ENCODE measurements around the gene ZFAND6.
A peak's percentile ranks its signal among the peaks of the same experiment; 100 is the strongest.
"Not testable (repeated sequence)": the region's sequence is repeated elsewhere in the genome, so short reads cannot be mapped to it uniquely, and the experiment has no call there.

Gene ZFAND6

GRCh38 chr15:80058851-80059785 is at the start of gene ZFAND6:
ZFAND6 (plus strand) TSS chr15:80059676; CDS start chr15:80120345, 60,669 bp downstream.
- DNase-seq: peak; percentile 94

- no peak for DNase-seq
These were observed 49.3 kb upstream of the ZFAND6 start for GRCh38 chr15:80010131-80010673.

GRCh38 chr15:80011041-80011523 is 48.4 kb upstream of the ZFAND6 start:
- not testable (repeated sequence) for DNase-seq

GRCh38 chr15:80011596-80011995 is 47.9 kb upstream of the ZFAND6 start:
- no peak for DNase-seq

GRCh38 chr15:80012060-80012726 is 47.3 kb upstream of the ZFAND6 start:
- no peak for DNase-seq

GRCh38 chr15:80014186-80014585 is 45.3 kb upstream of the ZFAND6 start:
- DNase-seq: not testable (repeated sequence)

- no peak for DNase-seq
These were observed 44.3 kb upstream of the ZFAND6 start for GRCh38 chr15:80015156-80015555.

- not testable (repeated sequence) for DNase-seq
These were observed 43.0 kb upstream of the ZFAND6 start for GRCh38 chr15:80016506-80016905.

- DNase-seq: not testable (repeated sequence)
These were observed 42.3 kb upstream of the ZFAND6 start for GRCh38 chr15:80017139-80017538.

- no peak for DNase-seq
These were observed 40.2 kb upstream of the ZFAND6 start for GRCh38 chr15:80019168-80019745.

GRCh38 chr15:80020149-80020548 is 39.3 kb upstream of the ZFAND6 start:
- not testable (repeated sequence) for DNase-seq

GRCh38 chr15:80020731-80021130 is 38.7 kb upstream of the ZFAND6 start:
- DNase-seq: no peak

GRCh38 chr15:80026310-80026709 is 33.2 kb upstream of the ZFAND6 start:
- no peak for DNase-seq

- no peak for DNase-seq
These were observed 32.7 kb upstream of the ZFAND6 start for GRCh38 chr15:80026754-80027153.

GRCh38 chr15:80028937-80029336 is 30.5 kb upstream of the ZFAND6 start:
- DNase-seq: no peak

GRCh38 chr15:80031841-80032240 is 27.6 kb upstream of the ZFAND6 start:
- no peak for DNase-seq

GRCh38 chr15:80034629-80035028 is 24.8 kb upstream of the ZFAND6 start:
- no peak for DNase-seq

GRCh38 chr15:80036071-80036470 is 23.4 kb upstream of the ZFAND6 start:
- no peak for DNase-seq

GRCh38 chr15:80041494-80042253 is 17.8 kb upstream of the ZFAND6 start:
- no peak for DNase-seq

GRCh38 chr15:80042568-80042967 is 16.9 kb upstream of the ZFAND6 start:
- DNase-seq: no peak

- DNase-seq: not testable (repeated sequence)
These were observed 14.3 kb upstream of the ZFAND6 start for GRCh38 chr15:80045219-80045618.

- no peak for DNase-seq
These were observed 10.4 kb upstream of the ZFAND6 start for GRCh38 chr15:80049046-80049445.
